ENCODE data around the gene AMBRA1.

DNA sequence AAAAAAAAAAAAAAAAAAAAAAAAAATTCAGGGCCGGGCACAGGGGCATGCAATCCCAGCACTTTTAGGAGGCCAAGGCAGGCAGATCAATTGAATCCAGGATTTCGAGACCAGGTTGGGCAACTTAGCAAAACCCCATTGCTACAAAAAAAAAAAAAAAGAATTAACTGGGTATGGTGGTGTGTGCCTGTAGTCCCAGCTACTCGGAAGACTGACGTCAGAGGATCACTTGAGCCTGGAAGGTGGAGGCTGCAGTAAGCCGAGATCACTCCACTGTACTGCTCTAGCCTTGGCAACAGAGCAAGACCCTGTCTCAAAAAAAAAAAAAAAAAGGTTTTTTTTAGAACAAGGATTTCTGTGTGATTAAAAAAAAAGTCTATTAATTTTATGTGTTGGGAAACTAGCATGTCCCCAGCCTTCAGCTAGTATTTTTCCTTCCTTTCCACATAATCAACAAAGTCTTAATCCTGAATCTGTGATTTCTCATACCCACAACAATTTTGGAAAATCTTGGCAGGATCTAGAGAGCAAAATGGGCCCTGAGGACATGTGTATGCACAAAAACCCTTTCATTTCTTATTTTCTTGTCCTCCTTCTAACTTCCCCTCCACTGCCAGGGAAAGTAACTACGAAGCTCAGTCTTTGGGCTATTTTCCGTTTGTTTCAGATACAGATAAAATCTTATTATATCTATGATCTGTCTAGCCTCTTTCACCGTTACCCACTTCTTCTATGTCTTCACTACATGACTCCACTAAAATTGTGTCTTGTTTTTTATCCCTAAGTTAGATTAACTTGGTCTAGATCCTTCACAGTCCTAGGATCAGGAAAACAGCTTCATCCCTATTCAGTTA lies 5.7 kb upstream of the AMBRA1 start:
- TF ChIP-seq, protein P1, sequence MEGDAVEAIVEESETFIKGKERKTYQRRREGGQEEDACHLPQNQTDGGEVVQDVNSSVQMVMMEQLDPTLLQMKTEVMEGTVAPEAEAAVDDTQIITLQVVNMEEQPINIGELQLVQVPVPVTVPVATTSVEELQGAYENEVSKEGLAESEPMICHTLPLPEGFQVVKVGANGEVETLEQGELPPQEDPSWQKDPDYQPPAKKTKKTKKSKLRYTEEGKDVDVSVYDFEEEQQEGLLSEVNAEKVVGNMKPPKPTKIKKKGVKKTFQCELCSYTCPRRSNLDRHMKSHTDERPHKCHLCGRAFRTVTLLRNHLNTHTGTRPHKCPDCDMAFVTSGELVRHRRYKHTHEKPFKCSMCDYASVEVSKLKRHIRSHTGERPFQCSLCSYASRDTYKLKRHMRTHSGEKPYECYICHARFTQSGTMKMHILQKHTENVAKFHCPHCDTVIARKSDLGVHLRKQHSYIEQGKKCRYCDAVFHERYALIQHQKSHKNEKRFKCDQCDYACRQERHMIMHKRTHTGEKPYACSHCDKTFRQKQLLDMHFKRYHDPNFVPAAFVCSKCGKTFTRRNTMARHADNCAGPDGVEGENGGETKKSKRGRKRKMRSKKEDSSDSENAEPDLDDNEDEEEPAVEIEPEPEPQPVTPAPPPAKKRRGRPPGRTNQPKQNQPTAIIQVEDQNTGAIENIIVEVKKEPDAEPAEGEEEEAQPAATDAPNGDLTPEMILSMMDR (conservative IDR thresholded peaks at IDR 0.05), result no peak
- TF ChIP-seq ZFX (IDR thresholded peaks at IDR 0.05), result no peak

Data from C4-2B (cell line).